ENCODE results near the gene CC2D1A.
"Not testable (repeated sequence)": the region's sequence is repeated elsewhere in the genome, so short reads cannot be mapped to it uniquely, and the experiment has no call there.

CC2D1A gene

GRCh38 chr19:13965377-13965896 lies 59.4 kb downstream of the CC2D1A start:
- DNase-seq = no peak

GRCh38 chr19:13965926-13966683 lies 60.1 kb downstream of the CC2D1A start:
- DNase-seq = no peak

GRCh38 chr19:13966684-13967128 lies 60.7 kb downstream of the CC2D1A start:
- no peak for DNase-seq

- DNase-seq = not testable (repeated sequence)
Observed at GRCh38 chr19:13967206-13967605, 61.2 kb downstream of the CC2D1A start.

- no peak for DNase-seq
Observed at GRCh38 chr19:13968383-13968935, 62.5 kb downstream of the CC2D1A start.

- DNase-seq = no peak
Observed at GRCh38 chr19:13968999-13969398, 63.0 kb downstream of the CC2D1A start.

GRCh38 chr19:13969897-13970296 lies 63.9 kb downstream of the CC2D1A start:
- no peak for DNase-seq

- not testable (repeated sequence) for DNase-seq
Observed at GRCh38 chr19:13971868-13972267, 65.9 kb downstream of the CC2D1A start.

- no peak for DNase-seq
Observed at GRCh38 chr19:13972368-13973155, 66.6 kb downstream of the CC2D1A start.

GRCh38 chr19:13973479-13973878 lies 67.5 kb downstream of the CC2D1A start:
- not testable (repeated sequence) for DNase-seq

- peak; percentile 92 for DNase-seq
Observed at GRCh38 chr19:13974073-13974472, 68.1 kb downstream of the CC2D1A start.

- no peak for DNase-seq
Observed at GRCh38 chr19:13975870-13976269, 69.9 kb downstream of the CC2D1A start.

- no peak for DNase-seq
Observed at GRCh38 chr19:13976446-13976845, 70.4 kb downstream of the CC2D1A start.

GRCh38 chr19:13977803-13978202 lies 71.8 kb downstream of the CC2D1A start:
- no peak for DNase-seq

- DNase-seq = peak; percentile 43
Observed at GRCh38 chr19:13978351-13979243, 72.6 kb downstream of the CC2D1A start.

GRCh38 chr19:13979244-13979615 lies 73.2 kb downstream of the CC2D1A start:
- no peak for DNase-seq

- no peak for DNase-seq
Observed at GRCh38 chr19:13979686-13980085, 73.7 kb downstream of the CC2D1A start.

GRCh38 chr19:13980340-13980739 lies 74.3 kb downstream of the CC2D1A start:
- no peak for DNase-seq

All from NCI-H2029 treated with DMSO at 0.1 percent for 48 hours (cell line).